Measurements from ENCODE around the gene KRT32. TPM values are rescaled to one million over a fixed set of nuclear protein-coding genes. Genes with fewer than 3 reads are reported as not detected.

Gene KRT32
- total and polyA plus RNA-seq, 9 of the 15 experiments (the other 6 are each of a cell fraction or from before 2014, with no cell fraction given) = not detected

GRCh38 chr17:41499714-41500113 is 32.5 kb upstream of the KRT32 start (continued):
- TF ChIP-seq CBX3 (IDR thresholded peaks at IDR 0.05; ENCODE audit: borderline replicate concordance in 1 of 2, low read length in 2 of 2) (no peak), MAFG (tag; conservative IDR thresholded peaks at IDR 0.05) (no peak), PHTF2 (CRISPR knock-in tag; IDR thresholded peaks at IDR 0.05) (no peak), USF2 (CRISPR knock-in tag; IDR thresholded peaks at IDR 0.05) (peak; percentile 57), ZNF232 (CRISPR knock-in tag; IDR thresholded peaks at IDR 0.05) (no peak), RBBP5 (IDR thresholded peaks at IDR 0.05; ENCODE audit: borderline replicate concordance, insufficient read depth, low read length, poor library complexity, severe bottlenecking) (no peak), DPF2 (IDR thresholded peaks at IDR 0.05) (no peak), E2F8 (IDR thresholded peaks at IDR 0.05; ENCODE audit: low read depth, partially characterized antibody) (no peak), ZFP30 (CRISPR knock-in tag; IDR thresholded peaks at IDR 0.05; ENCODE audit: borderline replicate concordance) (no peak), NFYB (IDR thresholded peaks at IDR 0.05; ENCODE audit: extremely low read depth, insufficient read length) (no peak), ATF4 (CRISPR knock-in tag; IDR thresholded peaks at IDR 0.05) (no peak), MGA (IDR thresholded peaks at IDR 0.05) (peak; percentile 39)
